NK-92 (cell line): Measurements from ENCODE around the gene CDCP2.
"Not testable (repeated sequence)": the region's sequence is repeated elsewhere in the genome, so short reads cannot be mapped to it uniquely, and the experiment has no call there.

ENCODE experiments used
- DNase-seq: peaks from one replicate; lab custom pipeline; 2025; ENCODE audit not compliant: unreplicated experiment; lab: John Stamatoyannopoulos, UW

Gene CDCP2

DNA sequence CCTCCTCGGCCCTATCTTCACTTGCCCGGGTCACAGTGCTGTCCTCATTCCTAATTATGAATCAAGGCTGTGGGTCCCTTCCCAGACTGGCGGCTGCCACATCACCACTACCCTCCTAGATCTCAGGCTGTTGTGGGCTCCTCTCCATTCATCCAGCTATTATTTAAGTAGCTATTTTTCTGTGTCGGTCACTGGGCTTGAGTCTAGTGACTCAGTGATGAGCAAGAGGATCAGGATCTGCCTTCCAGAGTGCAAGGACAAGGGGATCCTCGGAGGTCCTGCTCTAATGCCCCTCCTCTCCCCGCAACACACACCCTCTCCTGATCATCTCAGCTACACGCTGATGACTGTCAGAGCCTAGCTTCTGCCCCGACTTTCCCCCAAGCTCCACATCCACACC is 34.1 kb downstream of the CDCP2 start:
- no peak for DNase-seq

DNA sequence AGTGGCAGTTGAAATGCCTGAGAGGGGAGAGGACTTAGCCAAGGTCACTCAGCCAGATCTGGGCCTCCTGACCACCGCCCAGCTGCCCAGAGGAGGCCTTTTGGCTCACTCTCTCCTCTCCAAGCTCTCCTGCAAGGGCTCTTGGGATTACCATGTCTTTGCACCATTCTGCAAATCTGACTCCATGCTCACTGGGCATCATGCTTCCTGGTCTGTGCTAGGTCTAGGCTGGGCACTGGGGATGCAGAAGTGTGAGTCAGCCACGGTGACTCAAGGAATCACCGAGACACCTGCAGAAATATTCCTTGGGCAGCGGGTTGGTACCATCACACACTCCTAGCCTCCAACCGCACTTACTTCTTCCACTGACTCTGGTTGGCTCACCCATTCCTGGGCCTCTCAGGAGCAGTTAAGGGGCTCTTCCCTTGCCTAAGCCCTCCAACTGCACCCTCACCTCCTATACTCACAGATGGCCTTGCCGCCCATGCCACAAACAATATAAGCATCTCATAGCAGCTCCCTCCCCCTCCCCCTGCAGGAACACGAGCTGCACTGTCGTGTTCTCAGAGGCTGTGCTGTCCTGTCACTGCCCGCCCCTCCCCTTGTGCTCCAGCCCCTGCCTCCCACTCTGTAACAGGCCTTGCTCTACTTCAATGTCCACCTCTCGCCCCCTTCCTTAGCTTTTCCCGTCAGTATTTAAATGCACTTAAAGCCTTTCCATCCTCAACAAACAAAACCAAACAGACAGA is 34.8 kb downstream of the CDCP2 start:
- no peak for DNase-seq

DNA sequence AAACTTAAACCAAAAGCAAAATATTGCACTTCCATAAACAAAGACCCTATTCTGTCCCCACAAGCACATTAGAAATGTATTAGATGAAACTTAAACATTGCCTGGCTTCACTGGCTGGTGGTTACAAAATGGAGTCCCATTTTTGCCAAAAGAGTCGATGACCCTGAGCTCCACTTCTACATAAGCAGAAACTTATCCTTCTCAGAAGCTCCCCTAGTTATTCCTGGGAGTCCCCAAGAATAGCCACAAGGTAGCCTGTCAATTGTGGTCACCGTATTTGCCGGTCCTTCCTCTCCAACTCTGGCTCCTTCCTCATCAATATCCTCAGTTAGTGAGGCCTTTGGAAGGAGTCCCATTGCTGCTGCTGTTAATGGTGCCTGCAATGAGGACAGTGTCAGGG is 37.3 kb downstream of the CDCP2 start:
- no peak for DNase-seq

DNA sequence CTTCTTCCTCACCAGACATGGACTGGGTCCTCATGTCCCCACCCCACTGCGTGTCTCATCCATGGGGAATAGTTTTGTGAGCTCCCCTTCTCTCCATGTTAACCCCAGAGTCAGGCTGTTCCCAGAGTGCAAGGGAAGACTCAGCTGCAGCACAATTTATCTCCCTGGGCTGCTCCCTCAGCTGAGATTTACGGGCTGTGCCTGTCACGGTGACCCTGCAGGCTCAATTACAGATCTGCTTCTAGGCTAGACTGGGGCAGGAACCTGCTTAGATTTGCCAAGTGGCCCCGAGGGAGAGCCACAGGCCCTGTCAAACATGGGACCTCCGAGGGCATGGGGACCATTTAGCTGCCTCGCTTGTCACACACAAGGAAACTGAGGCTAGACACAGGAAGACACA is 37.8 kb downstream of the CDCP2 start:
- DNase-seq, result no peak

DNA sequence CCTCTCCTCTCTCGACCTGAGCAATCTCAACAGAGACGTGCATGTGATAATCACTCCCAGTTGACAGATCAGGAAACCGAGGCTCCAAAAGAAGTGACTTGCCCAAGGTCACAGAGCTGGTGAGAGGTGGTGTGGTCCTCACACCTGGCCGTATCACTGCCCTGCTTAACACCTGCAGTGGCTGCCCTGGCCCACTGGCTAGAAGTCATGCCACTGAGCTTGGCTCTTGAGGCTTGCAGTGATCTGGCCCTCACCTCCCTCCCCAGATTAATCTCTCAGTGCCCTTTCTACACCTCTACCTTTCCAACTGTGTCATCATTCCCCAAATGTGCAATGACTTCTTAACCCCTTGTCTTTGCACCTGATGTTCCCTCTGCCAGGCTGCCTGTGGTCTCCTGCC is 38.8 kb downstream of the CDCP2 start:
- DNase-seq, result no peak

DNA sequence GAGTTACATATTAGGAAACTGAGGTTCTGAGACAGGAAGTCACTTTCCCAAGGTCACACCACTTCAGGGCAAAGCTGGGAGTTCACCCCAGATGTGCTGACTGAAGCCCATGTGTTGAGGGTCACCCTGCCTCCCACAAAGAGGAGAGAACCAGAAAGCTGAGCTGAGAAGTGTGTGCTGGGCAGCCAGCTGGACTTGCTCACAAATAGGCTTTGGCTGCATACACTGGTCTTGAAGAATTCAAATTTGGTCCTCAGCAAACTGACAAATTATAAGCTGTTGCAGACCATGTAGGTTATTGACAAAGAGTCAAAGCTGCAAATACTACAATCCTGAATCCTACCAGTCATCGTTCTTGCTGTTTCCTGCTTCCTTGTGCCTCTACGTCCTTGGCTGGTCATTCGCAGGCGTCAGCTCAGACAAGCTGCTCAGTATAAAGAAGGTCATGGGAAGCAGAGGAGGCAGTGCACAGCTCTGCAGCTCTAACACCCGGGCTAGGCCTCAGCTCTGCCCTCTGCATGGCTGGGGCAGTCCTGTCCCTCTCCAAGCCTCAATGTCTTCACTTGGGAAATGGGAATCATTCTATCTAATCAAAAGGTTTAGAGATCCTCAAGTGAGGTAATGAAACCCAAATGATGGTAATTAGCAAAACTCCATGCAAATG is 40.0 kb downstream of the CDCP2 start:
- no peak for DNase-seq

DNA sequence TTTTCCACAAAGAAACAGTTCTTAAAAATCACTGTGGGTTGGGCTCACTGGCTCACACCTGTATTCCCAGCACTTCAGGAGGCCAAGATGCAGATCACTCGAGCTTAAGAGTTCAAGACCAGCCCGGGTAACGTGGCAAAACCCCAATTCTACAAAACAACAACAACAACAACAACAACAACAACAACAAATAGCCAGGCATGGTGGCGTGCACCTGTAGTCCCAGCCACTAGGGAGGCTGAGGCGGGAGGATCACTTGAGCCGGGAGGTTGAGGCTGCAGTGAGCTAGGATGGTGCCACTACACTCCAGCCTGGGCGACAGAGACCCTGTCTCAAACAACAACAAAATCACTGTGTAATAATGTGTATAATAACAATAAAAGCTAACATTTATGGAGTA is 40.8 kb downstream of the CDCP2 start:
- DNase-seq, result no peak

DNA sequence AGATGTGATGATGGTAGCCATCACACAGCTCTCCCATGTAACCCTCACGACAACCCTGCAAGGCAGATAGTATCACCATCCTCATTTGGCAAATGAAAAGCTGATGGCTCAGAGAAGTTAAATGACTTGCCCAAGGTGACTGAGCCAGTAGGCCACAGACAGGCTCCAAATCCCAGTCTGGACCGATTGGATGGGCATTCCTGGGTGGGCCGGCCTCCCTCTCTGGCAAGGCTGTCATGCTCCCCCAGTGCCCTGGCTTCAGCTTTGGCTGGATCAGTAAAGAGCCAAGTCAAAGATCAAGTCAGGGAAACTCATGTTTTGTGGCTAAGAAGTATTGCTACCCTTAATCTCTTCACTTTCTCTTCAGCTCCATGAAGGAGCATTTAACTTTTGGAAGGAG is 41.2 kb downstream of the CDCP2 start:
- no peak for DNase-seq

DNA sequence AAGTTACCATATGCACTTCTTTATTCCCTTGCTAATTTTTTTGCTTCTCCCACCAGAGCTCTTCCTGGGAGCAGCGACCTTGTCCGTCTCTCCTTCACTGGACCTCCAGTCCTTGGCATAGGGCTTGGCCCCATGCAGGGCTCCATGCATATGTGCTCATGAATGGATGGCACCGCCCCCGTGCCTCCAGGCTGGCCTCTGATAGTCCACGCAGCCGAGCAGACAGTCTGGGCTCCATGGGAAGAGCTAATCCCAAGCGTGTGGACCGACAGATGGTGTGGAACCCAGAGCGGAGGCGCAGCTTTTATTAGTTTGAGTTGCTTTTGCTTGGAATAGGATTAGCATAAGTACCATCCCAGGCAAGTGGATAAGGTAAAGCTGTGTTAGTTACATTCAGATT is 41.8 kb downstream of the CDCP2 start:
- no peak for DNase-seq

DNA sequence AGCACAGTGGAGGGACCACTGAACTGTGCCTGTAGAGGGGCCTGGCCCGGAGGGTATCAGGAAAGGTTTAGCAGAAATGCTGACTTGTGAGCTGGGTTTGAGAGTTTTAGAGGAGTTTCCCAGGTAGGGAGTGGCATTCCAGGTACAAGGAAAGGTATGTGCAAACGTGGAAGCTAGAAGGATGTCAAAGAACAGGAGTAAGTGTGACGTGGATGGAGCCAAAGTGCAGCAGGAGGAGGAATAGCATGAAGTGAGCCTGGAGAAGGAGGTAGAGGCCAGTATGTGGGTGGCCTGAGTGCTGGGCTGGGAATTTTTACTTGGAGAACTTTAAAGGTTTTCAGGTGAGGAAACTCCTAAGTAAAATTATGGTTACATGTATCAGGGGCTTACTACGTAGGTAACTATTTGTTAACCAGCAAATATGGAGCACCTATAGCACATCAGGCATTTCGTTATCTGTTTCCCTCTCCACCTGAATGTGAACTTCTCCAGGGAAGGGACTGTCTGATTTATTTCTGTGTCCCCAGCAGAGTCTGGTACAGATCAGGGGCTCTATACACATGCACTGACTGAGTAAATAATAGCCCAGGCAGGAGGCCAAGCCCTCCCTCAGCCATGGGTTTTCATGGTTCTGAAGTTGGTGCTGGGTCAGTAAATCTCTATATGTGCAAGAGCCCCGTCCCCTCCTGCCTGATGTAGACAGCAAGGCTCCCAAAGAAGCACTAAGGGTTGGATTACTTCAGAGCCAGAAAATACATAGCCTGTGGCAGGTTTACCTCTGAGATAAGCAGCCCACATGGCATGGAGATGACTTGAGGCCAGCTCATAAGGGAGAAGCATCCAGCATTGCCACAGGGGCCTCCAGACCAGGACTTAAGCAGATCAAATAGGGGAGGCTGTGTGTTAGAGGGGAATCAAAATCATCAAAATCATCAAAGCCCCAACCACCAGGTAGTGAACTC is 43.4 kb downstream of the CDCP2 start:
- no peak for DNase-seq

DNA sequence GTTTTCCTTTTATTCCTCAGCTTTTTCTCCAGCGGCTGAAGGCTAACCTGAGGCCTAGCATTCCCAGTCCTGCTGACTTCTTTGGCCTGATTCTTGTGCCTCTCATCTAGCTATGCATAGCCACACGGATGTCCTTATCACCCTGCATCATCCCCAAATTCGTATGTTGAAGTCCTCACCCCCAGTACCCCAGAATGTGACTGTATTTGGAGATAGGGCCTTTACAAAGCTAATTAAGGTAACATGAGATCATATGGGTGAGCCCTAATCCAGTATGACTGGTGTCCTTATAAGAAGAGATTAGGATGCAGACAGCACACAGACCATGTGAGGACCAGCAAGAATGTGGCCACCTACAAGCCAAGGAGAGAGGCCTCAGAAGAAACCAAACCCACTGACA is 44.6 kb downstream of the CDCP2 start:
- DNase-seq, result no peak

DNA sequence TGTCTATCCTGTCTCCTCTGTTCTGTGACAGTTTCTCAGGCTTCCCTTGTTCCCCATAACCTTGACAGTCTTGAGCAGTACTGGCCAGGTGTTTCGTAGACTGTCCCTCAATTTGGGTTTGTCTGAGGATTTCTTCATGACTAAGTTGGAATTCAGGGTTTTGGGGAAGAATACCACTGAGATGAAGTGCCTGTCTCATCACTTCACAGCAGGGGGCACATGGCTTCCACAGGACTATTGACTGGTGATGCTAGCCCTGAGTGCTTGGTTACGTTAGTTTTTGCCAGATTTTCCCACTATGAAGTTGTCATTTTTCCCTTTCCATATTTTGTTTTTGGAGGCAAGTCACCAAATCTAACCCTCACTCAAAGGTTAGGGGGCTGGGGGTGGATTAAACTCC is 45.7 kb downstream of the CDCP2 start:
- no peak for DNase-seq

DNA sequence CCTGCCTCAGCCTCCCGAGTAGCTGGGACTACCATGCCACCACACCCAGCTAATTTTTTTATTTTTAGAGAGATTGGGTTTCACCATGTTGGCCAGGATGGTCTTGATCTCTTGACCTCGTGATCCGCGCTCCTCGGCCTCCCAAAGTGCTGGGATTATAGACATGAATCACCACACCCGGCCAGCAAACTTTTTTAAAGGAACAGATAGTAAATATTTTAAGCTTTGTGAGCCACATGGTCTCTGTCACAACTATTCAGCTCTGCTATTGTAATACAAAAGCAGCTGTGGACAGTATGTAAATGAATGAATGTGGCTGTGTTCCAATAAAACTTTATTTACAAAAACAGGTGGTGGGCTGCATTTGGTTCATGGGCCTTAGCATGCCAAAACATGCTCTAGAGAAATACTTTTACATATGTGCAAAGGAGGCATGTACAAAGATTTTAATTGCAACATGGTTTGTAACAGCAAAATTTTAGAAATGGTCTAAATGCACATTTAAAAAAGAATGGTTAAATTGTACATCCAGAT is 47.0 kb downstream of the CDCP2 start:
- DNase-seq, result no peak

DNA sequence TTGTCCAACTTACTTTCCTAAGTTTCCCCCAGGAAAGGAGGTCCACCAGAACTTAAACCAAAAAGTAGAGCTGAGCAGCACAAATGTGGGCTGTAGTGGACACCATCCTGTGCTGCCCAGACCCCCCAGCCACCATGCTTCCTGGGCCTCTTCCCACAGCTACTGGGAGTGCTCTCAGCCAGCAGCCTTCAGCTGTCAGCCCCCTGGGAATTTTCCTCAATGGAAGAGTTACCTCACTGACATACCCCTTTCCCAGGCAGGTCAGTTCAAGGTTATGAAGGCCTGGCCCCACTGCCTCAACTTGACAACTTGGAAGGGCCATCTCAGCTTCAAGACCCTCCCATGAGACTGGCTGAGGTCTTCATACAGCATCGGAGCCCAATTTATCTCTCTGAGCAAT is 47.7 kb downstream of the CDCP2 start:
- DNase-seq, result no peak

DNA sequence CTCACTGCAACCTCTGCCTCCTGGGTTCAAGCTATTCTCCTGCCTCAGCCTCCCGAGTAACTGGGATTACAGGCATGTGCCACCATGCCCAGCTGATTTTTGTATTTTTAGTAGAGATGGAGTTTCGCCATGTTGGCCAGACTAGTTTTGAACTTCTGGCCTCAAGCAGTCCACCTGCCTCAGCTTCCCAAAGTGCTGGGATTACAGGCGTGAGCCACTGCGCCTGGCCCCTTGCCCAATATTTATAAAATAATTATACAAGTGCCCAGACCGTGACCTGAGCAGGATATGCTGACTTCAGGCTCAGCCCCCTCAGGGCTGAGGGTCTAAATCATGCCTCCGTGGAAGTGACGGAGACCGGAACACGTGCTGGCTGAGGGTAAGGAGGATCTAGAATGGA is 48.2 kb downstream of the CDCP2 start:
- not testable (repeated sequence) for DNase-seq

DNA sequence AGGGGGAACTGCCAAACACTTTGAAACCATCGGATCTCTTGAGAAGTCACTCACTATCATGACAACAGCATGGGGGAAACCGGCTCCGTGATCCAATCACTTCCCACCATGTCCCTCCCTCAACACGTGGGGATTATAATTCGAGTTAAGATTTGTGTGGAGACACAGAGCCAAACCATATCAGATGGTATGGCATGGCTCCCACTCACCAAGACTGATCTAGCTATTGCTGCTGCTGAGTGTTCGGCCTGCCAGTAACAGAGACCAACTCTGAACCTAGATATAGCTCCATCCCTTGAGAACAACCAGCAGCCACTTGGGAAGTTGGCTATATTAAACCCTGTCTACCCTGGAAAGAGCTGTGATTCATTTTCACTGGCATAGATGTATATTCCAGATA is 49.4 kb downstream of the CDCP2 start:
- DNase-seq, result no peak

DNA sequence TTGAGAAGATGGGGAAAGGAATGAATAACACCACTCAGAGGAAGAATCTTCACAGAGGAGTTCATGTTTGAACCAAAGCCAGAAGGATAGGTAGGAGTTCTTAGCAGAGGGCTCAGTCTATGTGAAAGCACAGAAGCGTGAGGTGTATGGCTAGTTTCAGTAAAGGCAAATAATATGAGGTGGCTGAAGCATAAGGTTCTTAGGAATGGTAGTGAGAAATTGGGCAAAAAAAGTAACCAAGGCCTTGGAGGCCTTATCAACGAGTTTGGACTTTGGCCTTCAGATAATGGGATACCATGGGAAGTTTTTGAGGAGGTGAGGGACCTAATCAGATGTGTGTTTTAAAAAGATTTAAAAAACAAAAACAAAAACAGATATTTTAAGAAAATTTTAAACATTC is 52.3 kb downstream of the CDCP2 start:
- no peak for DNase-seq

DNA sequence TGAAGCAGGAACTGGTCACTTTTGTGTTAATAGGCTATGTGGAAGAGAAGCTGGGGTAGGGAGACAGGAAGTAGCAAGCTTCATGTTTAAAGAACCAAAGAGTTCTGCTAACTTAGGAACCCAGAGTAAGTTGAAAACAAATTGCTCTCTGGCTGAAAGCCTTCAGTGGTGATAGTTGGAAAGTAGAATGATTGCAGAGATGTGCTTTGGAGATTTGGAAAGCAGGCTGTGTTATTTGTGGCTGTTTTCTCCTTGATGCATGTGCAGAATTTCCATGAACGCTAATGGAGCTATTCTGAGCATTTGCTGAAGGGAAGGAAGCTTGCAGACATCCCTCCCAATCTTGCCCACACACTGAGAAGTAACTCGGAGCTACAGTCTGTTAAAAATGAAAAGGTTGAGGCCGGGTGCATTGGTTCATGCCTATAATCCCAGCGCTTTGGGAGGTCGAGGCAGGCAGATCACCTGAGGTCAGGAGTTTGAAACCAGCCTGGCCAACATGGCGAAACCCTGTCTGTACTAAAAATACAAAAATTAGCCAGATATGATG is 53.7 kb downstream of the CDCP2 start:
- no peak for DNase-seq

DNA sequence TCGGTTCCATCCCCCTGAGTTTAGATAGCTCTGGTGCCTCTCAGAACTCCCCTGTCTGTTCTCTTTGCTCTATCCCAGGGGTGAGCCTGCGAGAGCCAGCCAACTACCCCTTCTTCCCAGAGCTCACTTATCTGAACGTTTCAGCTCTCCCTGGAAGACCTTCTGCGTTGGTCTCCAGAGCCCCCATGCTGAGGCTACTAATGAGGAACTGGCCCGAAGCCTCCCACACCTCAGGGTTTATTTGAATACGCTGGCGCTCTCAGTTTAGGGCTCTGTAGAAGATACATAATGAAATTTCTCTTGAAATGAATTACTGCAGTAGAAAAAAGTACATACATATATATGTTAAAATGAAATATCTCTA is 55.9 kb downstream of the CDCP2 start:
- no peak for DNase-seq

DNA sequence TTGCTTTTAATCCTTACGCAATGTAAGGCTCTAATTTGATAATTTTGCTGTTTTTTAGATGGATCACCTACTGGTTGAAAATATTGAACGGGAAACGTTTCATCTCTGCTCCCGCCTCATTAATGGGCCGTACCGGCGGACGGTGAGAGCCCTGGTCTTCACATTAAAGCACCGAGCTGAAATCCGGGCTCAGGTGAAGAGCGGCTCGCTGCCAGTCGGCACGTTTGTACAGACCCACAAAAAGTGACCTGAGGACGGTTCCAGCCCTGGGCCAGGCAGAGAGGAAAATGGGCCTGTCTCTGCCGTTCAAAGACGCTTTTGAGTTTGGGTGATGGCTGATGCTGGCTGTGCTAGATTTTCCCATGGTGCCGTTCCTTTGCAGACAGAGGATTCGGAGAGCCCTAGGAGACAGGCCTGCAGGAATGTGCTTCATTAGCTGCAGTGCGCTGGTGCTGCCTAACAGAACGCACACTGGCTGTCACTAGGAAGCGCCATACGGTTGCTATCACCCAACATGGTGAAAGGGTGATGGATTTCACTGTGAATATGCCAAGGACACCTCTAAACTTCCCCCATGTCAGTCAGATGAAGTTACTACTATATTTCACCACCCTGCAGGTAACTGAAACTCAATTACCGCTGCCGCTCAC is 56.4 kb downstream of the CDCP2 start:
- DNase-seq, result no peak
